ENCODE measurements around the gene HLA-DMA.
A peak's percentile ranks its signal among the peaks of the same experiment; 100 is the strongest.

HLA-DMA gene

DNA sequence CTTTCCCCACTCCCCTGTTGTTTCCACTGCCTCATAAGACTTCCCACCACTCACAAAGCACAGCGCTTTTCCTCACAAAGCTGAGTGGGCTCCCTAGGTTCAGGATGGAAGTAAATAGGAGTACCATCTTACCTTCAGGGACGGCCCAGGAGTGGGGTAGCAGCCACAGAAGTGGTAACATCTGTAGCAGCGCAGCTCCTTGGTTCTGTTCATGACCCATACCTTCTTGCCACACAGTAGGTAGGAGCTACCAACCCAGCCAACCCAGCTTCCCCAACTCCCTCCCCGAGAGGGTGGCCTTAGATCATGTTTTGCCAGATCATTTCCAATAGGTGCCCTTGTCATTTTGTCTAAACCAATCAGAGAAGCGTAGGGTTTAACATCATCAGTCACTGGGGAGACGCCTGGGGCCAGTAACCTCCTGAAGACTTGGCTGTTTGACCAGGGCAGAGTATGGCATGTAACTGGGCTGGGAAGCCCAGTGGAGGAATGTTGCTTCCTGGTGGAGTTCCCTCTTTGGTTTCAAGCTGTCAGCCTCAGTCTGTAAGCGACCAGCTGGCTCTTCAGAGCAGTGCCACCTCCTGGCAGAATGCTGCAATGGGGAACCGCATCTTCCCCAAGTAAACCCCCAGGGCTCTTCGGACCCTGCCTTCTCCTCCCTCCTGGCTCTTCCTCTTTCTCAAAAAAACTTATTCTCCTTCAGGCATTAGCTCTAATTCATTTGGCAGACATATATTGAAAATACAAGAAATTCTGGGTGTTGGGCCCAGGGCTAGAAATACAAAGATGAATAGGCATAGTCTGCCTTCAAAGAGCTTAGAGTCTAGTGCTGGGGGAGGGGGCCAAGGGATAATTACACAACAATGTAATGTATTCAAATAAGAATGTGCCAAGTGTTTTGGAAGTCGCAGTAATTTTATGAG lies at the start of gene HLA-DMA:
Gene HLA-DMA (minus strand): TSS at position 281 of the 923 bp plus-strand sequence. CDS start 61 bp downstream, at position 220.
- DNase-seq = no peak

DNA sequence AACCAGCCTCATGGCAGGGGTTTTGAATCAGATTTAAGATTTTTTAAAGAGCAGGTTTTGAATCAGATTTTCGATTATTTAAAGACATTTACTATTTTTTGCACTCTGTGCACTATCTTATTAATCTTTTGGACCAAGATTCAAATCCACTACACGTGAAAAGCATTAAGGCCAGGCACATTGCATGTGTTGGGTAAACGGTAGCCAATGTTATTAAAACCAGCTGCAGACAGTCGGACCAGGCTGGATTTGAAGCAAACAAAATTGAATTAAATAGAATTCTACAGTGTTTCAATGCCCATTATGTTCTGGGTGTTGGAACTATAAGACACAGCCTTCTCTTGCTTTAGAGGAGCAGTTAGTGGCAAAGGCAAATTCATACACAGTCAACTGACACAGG lies 48.8 kb upstream of the HLA-DMA start:
- no peak for DNase-seq

DNA sequence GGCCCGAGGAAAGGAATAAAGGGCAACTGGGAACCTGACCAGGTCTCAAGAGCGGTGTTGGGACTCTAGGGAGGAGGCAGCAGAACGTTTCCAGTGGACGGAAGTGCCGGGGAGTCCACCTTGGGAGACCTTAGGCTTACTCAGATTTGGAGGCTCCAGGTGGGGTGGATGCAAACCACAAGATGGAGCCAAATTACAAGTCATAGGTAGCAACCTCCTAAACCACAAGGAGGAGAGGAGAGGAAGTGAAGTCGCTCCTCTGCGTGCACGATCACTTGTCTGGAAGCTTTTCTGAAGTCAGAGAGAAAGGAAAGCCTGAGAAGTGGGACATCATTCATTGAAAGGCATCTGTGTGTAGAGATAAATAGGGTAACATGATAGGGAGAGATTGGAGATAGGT lies 47.2 kb upstream of the HLA-DMA start:
- DNase-seq = peak; percentile 1

DNA sequence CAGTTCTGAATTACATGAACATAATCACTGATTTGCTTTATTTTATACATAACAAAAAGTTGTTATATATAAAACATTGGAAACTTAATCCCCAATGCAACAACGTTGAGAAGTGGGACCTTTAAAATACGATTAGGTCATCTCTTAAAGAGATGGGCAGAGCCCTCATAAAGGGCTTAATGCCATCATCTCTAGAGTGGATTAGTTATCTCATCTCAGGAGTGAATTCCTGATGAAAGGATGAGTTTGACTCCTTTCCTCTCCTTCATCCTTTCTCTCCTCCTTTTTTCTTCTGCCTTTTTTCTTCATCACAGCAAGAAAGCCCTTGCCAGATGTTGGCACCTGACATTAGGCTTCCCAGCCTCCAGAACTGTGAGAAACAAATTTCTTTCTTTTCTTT lies 42.6 kb upstream of the HLA-DMA start:
- DNase-seq = no peak

DNA sequence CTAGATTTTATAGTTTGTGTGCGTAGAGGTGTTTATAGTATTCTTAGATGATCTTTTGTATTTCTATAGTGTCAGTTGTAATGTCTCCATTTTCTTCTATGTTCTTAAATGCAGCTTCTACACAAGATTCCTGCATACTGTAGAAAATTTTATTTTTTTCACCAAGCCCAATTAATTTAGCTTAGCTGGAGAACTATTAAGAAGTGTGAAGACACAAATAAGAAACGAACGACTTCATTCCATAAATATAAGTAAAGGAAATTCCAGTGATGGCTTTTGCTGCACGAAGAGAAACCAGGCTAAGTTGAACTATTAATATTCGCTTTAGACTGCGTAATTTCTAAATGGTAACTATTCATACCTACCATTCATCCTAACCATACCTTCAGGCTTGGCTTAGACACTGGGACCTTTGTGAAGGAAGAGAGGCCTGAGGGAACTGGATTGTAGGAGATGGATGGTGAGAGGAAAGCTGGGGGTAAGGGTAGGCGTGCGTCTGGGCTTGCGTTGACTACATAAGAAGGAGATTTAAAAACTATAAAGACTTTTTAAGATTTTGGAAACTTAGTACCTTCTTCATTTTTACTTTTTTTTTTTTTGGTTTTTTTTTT lies 40.6 kb upstream of the HLA-DMA start:
- DNase-seq = no peak

DNA sequence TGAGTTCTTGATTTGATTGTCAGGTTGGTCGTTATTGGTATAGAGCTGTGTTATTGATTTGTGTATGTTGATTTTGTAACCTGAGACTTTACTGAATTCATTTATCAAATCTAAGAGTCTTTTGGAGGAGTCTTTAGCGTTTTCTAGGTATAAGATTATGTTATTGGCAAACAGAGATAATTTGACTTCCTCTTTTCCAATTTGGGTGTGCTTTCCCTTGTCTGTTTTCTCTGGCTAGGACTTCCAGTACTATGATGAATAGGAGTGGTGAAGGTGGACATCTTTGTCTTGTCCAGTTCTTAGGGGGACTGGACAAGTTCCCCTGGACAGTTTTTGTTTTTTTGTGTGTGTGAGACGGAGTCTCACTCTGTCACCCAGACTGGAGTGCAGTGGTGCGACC lies 39.1 kb upstream of the HLA-DMA start:
- DNase-seq = no peak

DNA sequence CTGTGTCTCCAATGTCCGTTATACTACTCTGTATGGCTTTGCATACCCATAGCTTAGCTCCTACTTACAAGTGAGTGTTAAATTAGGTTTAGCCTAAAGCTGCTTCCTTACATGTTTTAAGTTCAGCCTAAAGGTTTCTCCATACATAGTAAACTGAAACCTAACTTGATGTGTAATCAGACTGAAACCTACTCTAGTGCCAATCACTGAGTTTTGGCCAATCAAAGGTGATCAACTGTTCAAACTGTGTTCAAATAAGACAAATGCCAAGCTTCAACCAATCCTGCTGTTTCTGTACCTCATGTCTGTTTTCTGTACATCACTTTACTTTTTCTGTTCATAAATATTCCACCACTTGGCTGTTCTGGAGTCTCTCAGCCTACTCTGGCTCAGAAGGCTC lies 36.5 kb upstream of the HLA-DMA start:
- DNase-seq = no peak

DNA sequence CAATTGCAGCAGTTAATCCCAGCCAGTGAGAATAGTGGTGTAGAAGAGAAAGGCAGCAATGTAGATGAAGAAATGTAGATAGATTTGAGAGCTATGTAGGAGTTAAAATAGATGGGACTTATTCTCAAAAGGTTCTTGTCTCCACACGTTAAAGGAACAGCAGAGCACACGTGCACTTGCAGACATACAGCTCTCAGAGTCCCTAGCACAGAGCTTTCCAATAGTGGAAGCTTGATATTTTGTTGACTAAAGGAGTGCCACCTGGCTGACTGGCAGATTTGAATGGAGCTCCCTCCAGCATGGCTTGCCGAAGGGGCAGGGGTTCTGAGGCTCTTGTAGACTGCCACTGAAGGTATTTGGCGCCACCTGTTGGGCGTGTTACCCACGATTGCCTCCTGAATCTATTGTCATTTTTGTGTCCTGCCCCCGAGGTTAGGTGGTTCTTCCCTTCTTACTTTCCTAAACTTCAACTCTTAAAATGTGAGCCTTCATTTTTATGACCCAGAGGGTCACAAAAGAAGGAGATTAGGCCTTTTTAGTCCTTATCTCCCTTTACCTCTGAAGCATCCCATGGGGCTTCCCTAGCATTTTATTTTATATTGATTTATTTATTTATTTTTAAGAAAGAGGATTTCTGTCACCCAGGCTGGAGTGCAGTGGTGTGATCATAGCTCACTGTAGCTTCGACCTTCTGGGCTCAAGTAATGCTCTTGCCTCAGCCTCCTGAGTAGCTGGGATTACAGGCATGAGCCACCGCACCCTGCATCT lies 31.9 kb upstream of the HLA-DMA start:
- peak; percentile 74 for DNase-seq

DNA sequence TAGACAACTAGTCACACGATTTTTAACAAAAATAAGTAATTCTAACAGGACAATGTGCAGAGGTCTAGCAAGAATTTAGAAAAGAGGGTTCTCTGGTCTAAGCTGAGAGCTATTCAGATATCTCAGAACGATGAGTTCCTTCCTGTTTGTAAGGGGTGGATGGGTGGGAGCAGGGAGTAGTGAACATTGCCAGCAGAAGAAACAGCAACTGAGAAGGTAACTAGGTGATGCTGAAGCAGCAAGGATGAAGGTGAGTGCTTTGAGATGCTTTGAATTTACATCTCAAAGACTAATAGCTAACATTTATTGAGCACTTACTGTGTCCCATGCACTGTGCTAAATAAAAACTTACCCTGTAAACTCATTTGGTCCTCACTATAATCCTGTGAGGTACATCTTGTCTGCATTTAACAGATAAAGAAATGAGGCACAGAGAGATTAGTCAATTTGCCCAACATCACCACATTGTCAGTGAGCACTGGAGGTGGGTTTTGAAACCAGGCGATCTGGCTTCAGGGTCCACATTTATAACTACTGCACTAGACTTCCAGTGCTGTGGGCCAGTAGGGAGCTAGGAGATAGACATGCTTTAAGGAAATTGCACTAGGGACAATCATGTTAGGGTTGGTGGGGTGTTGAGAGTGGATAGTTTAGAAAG lies 31.2 kb upstream of the HLA-DMA start:
- DNase-seq = no peak

DNA sequence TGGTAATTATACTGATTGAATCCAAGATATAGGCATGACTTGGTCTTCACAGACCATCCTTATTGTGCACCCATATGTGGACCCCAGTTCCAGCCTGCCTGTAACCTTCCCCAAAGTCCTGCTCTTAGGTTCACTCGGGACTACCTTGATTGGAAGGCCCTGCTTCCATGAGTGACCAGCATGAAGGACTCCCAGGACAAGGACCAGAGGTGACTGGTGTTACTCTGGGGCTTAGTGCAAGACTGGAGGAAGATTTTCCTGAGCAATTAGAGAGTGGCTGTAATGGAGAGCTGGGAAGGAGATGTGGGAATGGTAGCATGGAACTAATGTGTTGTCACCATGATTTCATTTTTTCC lies 30.6 kb upstream of the HLA-DMA start:
- DNase-seq = no peak

DNA sequence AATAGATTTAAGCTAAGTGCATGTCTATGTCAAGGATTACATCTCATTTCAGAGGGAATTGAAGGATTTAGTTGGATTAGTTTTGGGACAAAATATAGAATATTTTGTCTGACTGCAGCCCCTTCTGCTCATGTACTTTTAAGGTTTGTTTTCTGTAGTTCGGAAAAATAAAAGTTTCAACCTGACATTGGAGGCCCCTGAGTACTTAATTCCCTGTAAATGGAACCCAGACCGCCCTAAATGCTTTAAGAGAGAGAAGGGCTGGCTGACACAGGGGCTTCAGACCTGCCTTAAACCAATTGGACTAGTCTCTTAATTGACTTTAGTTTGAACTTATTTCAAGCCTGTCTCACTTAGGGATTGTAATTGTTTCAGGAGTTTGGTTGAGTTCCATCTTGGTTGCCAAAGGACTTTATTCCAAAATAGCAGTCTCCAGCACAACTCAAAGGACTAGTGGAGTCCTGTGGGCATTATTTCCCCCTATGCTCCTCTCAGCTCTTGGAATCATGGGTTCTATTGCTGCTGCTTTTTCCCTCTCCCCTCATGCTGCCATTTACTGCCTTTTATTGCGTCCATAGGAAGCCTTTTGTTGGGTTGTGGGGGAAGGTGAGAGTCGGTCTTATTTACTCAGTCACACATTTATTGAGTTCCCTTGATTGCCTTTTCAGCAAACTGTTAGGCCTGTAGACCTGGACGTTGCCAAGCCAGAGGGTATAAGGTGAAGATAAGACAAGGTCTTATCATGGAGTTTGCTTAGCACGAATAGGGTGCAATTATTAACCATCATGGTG lies 30.0 kb upstream of the HLA-DMA start:
- peak; percentile 5 for DNase-seq

DNA sequence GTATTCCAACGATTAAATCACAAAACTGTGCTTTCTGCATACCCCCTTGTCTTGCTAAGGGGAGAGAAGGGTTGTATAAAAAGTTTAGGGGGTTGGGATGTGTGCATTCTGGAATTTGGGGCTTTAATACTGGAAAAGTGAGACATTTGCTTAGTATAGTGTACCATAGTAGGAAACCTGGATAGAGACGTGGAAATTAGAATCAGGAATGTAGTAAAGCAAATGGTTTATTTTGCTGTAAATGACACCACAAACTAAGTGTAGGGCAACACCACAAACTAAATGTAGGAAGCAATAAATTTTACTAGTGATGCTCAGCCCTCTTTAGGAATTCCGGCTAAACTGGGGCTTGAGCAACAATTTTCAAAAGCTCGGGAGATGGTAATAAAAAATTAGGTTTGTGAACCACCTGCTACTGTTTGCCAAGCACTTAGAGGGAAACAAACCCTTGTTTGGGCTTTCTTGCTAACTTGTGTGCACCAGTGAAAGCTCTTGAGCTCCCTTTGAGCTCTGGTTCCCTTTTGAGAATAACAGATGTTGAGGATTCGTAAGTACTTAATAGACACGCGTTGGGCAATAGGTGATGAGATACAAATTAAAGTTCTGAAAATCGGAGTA lies 29.3 kb upstream of the HLA-DMA start:
- DNase-seq = peak; percentile 42

DNA sequence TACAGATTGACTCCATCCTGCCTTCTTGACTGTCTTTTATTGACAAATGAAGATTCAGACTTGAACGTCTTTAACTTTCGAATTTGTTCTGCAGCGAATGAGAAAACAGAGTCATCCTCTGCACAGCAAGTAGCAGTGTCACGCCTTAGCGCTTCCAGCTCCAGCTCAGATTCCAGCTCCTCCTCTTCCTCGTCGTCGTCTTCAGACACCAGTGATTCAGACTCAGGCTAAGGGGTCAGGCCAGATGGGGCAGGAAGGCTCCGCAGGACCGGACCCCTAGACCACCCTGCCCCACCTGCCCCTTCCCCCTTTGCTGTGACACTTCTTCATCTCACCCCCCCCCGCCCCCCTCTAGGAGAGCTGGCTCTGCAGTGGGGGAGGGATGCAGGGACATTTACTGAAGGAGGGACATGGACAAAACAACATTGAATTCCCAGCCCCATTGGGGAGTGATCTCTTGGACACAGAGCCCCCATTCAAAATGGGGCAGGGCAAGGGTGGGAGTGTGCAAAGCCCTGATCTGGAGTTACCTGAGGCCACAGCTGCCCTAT lies 27.7 kb upstream of the HLA-DMA start:
- DNase-seq = no peak

DNA sequence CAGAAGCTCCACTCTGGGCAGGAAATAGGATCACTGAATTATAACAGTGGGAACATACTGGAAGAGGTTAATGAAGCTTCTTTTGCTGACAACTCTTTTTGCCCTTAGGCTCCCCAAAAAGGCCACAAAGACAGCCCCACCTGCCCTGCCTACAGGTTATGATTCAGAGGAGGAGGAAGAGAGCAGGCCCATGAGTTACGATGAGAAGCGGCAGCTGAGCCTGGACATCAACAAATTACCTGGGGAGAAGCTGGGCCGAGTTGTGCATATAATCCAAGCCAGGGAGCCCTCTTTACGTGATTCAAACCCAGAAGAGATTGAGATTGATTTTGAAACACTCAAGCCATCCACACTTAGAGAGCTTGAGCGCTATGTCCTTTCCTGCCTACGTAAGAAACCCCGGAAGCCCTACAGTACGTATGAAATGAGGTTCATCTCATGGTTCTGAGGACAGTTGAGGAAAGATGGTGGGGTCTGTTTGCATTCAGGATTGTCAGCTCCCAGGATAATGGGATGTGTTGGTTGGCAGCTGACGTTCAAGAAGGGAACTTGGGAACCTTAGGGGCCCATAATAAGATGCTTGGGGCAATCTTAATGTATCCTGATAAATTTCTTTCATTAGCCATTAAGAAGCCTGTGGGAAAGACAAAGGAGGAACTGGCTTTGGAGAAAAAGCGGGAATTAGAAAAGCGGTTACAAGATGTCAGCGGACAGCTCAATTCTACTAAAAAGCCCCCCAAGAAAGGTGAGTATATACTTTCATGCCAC lies 27.0 kb upstream of the HLA-DMA start:
- DNase-seq = no peak

DNA sequence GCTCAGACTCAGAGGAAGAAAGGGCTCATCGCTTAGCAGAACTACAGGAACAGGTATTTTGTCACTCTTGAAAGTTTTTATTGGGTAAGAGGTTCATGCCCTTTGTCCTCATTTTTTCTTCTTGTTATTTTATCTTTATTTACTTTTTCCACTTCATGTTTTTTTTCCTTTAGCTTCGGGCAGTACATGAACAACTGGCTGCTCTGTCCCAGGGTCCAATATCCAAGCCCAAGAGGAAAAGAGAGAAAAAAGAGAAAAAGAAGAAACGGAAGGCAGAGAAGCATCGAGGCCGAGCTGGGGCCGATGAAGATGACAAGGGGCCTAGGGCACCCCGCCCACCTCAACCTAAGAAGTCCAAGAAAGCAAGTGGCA lies 25.0 kb upstream of the HLA-DMA start:
- no peak for DNase-seq

DNA sequence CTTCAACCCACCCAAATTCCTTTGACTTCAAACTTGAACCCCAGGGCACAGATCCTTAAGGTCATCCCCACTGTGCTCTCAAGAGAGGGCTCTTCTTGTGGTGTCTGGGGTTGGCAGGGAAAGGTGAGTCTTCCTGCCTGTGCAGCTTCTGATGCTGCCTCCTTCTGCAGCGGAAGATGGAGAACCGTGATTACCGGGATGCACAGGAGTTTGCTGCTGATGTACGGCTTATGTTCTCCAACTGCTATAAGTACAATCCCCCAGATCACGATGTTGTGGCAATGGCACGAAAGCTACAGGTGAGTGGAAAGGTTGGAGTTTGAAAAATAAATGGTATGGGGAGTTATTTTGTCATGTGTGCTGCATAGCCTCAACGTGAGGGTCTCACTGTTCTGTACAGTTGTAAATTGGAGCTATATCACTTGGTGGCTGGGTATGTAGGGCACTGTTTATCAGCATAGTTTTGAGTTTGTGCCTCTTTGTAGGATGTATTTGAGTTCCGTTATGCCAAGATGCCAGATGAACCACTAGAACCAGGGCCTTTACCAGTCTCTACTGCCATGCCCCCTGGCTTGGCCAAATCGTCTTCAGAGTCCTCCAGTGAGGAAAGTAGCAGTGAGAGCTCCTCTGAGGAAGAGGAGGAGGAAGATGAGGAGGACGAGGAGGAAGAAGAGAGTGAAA lies 24.5 kb upstream of the HLA-DMA start:
- no peak for DNase-seq

DNA sequence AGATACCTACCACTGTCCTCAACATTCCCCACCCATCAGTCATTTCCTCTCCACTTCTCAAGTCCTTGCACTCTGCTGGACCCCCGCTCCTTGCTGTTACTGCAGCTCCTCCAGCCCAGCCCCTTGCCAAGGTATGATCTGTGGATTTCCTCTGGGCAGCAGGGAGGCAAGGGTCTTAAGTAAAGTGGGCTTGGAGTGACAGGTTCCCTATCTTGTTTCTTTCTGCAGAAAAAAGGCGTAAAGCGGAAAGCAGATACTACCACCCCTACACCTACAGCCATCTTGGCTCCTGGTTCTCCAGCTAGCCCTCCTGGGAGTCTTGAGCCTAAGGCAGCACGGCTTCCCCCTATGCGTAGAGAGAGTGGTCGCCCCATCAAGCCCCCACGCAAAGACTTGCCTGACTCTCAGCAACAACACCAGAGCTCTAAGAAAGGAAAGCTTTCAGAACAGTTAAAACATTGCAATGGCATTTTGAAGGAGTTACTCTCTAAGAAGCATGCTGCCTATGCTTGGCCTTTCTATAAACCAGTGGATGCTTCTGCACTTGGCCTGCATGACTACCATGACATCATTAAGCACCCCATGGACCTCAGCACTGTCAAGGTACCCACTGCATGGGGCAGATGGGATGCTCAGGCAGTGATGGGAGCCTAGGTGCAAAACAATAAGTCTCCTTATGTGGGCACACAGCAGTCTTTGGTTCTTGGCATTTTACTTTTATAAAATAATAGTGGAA lies 23.6 kb upstream of the HLA-DMA start:
- no peak for DNase-seq

DNA sequence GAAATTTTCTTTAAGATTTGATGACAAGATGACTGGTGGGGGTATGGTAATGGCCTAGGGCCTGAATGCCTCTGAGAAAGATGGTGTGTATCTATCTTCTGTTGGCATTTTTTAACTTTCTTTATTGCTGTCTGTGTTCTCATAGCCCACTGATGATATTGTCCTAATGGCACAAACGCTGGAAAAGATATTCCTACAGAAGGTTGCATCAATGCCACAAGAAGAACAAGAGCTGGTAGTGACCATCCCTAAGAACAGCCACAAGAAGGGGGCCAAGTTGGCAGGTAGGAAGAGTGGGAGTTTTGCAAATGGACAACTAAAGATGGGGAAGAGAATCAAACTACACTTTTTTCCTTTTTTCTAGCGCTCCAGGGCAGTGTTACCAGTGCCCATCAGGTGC lies 23.0 kb upstream of the HLA-DMA start:
- no peak for DNase-seq

DNA sequence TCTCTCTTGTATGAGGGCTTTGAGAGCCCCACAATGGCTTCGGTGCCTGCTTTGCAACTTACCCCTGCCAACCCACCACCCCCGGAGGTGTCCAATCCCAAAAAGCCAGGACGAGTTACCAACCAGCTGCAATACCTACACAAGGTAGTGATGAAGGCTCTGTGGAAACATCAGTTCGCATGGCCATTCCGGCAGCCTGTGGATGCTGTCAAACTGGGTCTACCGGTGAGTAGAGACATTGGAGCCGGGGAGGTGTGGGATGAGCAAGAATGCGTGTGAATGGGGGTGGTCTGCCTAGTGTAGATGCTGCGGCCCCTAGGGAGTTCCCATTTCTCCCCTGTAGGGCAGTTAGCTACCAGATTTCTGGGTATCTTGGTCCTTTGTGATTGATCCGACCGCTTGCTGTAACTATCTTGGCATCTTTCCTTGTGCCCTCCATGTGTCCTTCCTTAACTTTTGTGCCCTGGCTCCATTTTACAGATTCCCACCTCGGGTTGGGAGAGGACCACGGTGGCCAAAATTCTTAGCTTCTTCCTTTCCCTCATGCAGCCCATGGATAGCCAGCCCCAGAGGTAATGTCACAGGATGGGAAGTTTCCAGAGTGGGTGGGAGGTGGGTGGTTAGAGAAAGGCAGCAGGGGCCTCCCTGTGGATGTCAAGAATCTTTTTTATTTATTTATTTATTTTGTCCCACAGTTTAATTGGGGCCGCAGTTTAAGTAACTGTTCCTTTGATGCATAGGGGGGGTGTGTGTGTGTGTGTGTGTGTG lies 21.8 kb upstream of the HLA-DMA start:
- DNase-seq = no peak
